Spinal cord (tissue), 10 donors: Measurements from ENCODE around the gene ABCC3. TPM values are rescaled to one million over a fixed set of nuclear protein-coding genes. Genes with fewer than 3 reads are reported as not detected.

Experiments used
- DNase-seq, 6 donors: peaks; one replicate each; pipeline versions ENCODE4 v3.0.0 to v3.0.0-alpha.2; 2013 to 2015; ENCODE audit warnings: low spot score in 6 of 6, low read depth in 4 of 6
- H3K27ac ChIP-seq: one replicate; pipeline ENCODE4 v1.5.1; 2013; ENCODE audit warnings: low read depth, low read length, control low read depth
- H3K27me3 ChIP-seq: one replicate; pipeline ENCODE4 v1.6.1; 2013; ENCODE audit warnings: low read length; ENCODE audit not compliant: control insufficient read depth, insufficient read depth
- H3K36me3 ChIP-seq: one replicate; pipeline ENCODE4 v1.6.1; 2013; ENCODE audit warnings: low read length; ENCODE audit not compliant: control insufficient read depth, insufficient read depth
- H3K4me1 ChIP-seq: one replicate; pipeline ENCODE4 v1.6.1; 2013; ENCODE audit warnings: low read length; ENCODE audit not compliant: control insufficient read depth, insufficient read depth
- H3K4me3 ChIP-seq: one replicate; pipeline ENCODE4 v1.5.1; 2013; ENCODE audit warnings: low read depth, low read length, control low read depth
- H3K9me3 ChIP-seq: one replicate; pipeline ENCODE4 v1.6.1; 2013; ENCODE audit warnings: low read length; ENCODE audit not compliant: control insufficient read depth, insufficient read depth
- WGBS: methylation state at CpG from one replicate; pipeline ENCODE4 v1.1.5; 2013; ENCODE audit warnings: missing lambda C conversion rate; ENCODE audit not compliant: insufficient coverage; 5-methylcytosine and 5-hydroxymethylcytosine counted together
- polyA plus RNA-seq, 2 donors: library from polyadenylated mRNA; unstranded; fragments of 120-200 nt; gene quantifications; one replicate each; pipeline ENCODE4 v1.2.1, GENCODE V29; 2013; ENCODE audit not compliant: insufficient read length in 2 of 2
- total RNA-seq, 2 donors: library from RNA; depleted of rRNA in 1 of 2; stranded (reverse); fragments of 120-200 nt in 1 of 2; fragments of >200 nt in 1 of 2; gene quantifications; one replicate each; pipeline versions ENCODE4 v1.2.3 to v1.2.4, GENCODE V29; 2013 to 2014
- donor health status: healthy.

The ABCC3 gene
- total and polyA plus RNA-seq, 4 donors = 0.17 to 1.2 (median 0.61) TPM

DNA sequence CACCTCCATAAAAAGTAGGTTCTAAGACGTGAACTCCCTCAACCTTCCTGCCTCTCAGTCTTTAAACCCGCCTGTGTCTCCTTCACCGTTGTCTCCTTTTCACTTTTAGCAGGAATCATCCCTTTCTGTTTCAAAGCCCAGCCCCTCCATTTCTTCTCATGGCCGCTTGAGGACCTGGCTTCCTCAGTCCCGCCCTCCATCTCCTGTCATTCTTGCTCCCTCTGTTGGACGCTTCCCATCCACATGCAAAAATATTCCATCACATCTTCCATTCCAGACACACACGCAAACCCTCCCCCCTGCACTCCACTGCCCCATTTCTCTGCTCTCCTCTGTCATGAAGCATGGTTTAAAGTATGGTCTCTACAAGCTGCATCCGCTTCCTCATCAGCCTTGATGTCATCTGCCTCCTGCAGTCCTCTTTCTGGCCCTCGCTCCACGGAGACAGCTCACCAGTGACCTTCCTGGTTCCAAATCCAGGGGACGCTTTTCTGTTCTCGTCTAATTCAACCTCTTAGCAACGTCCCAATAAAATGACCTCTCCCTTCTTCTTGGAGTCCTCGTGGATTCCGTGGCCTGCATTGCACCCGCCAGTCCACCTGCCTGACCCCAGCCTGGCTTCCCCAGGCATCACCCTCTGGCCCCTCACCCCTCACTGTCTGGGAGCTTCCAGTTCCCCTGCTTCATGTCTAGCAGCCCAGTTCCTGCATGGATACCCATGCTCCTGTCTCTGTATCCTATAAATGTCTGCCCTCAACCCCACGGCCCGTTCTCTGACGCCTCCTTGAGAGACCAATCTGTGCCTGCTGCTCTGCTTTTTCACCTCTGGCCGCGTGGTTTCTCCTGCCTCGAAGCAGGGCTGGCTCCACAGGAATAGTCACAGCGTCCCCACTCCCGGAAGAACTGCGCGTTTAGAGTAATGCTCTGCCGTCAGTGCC is 46.9 kb downstream of the ABCC3 start:
- Histone ChIP-seq H3K27ac (no peak overlapping the region), H3K4me1 (peaks cover 18% of the 10 kb centered on the region), H3K4me3 (no peak overlapping the region), H3K9me3 (no peaks in the 10 kb centered on the region), H3K36me3 (no peaks in the 10 kb centered on the region), H3K27me3 (no peaks in the 10 kb centered on the region)
- 55% methylated on average over 27 of the region's 27 CpGs for WGBS
- peak; percentile 40 to 95 (median 62) for DNase-seq

DNA sequence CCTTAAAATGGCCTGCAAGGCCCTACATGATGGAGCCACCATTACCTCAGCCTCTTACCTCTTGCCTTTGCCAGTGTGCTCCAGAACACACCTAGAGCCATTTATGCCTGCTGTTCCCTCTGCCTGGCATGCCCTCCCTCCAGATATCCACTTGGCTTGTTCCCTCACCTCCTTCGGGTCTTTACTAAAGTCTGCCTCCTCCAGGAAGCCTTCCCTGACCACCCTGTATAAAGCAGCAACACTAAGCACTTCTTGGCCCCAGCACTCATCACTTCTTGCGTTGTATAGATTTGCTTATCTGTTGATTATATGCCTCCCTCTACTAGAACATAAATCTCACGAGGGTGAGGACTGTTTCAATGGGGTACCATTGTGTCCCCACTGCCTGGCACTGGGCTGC is 47.8 kb downstream of the ABCC3 start:
- Histone ChIP-seq H3K4me3 (no peak overlapping the region), H3K36me3 (no peaks in the 10 kb centered on the region), H3K9me3 (no peaks in the 10 kb centered on the region), H3K4me1 (peaks cover 27% of the 10 kb centered on the region), H3K27me3 (no peaks in the 10 kb centered on the region), H3K27ac (no peak overlapping the region)
- WGBS = 100% methylated on average over 1 of the region's 3 CpGs
- no peak for DNase-seq

DNA sequence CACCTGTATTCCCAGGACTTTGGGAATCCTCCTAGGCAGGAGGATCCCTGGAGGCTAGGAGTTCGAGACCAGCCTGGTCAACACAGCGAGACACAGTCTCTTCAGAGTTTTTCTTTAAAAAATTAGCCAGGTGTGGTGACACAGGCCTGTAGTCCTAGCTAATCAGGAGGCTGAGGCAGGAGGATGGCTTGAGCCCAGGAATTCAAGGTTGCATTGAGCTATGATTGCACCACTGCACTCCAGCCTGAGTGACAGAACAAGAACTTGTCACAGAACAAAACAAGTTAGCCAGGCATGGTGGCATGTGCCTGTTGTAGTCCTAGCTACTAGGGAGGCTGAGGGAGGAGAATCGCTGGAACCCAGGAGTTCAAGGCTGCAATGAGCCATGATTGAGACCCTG is 48.3 kb downstream of the ABCC3 start:
- H3K4me3 ChIP-seq = no peak overlapping the region
- H3K4me1 ChIP-seq = peaks cover 30% of the 10 kb centered on the region
- DNase-seq = no peak
- no peak overlapping the region for H3K27ac ChIP-seq
- no peaks in the 10 kb centered on the region for H3K27me3 ChIP-seq
- H3K9me3 ChIP-seq = no peaks in the 10 kb centered on the region
- H3K36me3 ChIP-seq = no peaks in the 10 kb centered on the region
- WGBS = 100% methylated on average over 3 of the region's 3 CpGs

DNA sequence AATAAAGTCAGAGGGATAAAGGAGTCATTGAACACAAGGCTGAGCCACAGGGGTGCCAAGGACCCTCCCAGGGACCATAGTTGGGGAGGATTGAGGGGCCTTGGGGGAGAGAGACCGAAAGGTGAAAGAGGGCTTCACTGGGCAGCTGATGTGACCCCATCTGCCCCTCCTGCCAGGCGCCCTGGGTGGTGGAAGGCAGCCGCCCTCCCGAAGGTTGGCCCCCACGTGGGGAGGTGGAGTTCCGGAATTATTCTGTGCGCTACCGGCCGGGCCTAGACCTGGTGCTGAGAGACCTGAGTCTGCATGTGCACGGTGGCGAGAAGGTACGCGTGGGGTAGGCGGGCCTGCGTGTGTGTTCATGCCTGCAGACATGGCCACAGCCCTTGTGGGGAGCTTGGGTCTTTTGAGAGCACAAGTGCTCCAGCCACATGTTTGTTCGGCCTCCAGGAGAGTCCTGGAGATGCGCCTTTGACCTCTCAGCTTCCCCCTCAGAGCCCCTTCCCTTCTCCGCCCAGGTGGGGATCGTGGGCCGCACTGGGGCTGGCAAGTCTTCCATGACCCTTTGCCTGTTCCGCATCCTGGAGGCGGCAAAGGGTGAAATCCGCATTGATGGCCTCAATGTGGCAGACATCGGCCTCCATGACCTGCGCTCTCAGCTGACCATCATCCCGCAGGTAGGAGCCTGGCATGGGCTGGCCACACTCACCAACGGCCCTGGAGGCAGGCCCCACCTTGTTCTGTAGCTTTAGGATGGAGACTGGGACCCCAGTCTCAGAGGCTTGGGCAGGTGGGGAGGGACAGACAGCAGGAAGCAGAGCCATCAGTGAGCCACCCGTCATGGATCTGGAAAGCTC is 49.0 kb downstream of the ABCC3 start:
- WGBS = 89% methylated on average over 28 of the region's 28 CpGs
- Histone ChIP-seq H3K27me3 (no peaks in the 10 kb centered on the region), H3K4me3 (no peak overlapping the region), H3K27ac (no peak overlapping the region), H3K4me1 (peaks cover 30% of the 10 kb centered on the region), H3K36me3 (no peaks in the 10 kb centered on the region), H3K9me3 (no peaks in the 10 kb centered on the region)
- no peak for DNase-seq

DNA sequence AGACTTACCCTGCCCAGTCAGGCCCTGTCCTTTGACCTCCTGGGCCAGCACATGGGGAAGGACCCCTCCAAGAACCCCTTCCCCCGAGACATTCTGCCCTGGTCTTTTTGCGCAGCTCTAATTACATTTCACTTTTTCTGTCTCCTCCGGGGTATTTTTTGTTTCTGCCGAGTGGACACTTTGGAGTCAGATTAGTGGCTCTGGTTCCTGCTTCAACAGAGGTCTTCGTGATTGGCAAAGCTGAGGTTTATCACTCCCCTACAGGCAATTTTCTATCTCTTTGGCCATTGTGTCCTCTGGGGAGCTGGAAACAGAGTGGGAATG is 49.6 kb downstream of the ABCC3 start:
- no peaks in the 10 kb centered on the region for H3K36me3 ChIP-seq
- H3K27ac ChIP-seq = no peak overlapping the region
- WGBS = 93% methylated on average over 3 of the region's 5 CpGs
- H3K4me3 ChIP-seq = no peak overlapping the region
- H3K4me1 ChIP-seq = peaks cover 32% of the 10 kb centered on the region
- DNase-seq = no peak
- no peaks in the 10 kb centered on the region for H3K27me3 ChIP-seq
- no peaks in the 10 kb centered on the region for H3K9me3 ChIP-seq

DNA sequence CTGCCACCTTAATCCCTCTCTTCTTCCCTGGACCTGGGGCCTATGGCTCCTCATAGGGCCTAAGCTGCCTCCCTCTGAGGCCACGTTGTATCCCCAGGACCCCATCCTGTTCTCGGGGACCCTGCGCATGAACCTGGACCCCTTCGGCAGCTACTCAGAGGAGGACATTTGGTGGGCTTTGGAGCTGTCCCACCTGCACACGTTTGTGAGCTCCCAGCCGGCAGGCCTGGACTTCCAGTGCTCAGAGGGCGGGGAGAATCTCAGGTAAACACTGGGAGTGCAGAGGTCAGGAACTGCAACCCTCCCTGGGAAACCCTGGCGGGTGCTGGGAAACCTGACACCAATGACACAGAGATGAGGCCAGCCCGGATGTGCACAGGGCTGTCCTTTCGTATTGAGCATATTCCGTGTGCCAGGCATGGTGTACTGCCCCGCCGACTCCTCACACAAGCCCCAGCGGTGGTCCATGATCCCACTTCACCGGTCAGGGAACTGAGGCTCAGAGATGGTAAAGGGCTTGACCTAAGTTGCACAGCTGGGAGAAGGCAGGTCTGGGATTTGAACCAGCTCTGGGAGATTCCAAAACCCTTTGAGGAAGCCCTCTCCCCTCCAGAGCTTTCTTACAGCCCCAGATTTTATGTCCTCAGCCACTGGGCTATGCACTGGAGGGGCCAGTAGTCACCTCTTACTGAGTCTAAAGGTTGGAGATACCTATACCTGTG is 50.1 kb downstream of the ABCC3 start:
- peaks cover 37% of the 10 kb centered on the region for H3K4me1 ChIP-seq
- no peaks in the 10 kb centered on the region for H3K27me3 ChIP-seq
- H3K4me3 ChIP-seq = no peak overlapping the region
- H3K36me3 ChIP-seq = no peaks in the 10 kb centered on the region
- 75% methylated on average over 15 of the region's 15 CpGs for WGBS
- H3K9me3 ChIP-seq = no peaks in the 10 kb centered on the region
- no peak for DNase-seq
- no peak overlapping the region for H3K27ac ChIP-seq

DNA sequence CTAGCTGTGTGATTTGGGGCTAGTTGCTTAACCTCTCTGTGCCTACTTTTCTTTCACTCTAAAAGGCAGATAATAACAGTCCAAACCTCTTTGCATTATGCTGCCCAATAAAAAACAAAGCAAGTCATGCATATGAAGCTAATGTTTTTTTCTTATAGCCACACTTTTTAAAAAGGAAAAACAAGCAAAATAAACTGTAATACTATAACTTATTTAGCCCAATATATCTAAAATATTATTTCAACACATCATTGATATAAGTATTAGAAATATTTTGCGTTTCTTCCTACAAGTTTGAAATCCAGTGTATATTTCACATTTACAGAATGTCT is 50.6 kb downstream of the ABCC3 start:
- Histone ChIP-seq H3K27me3 (no peaks in the 10 kb centered on the region), H3K27ac (no peak overlapping the region), H3K36me3 (no peaks in the 10 kb centered on the region), H3K9me3 (no peaks in the 10 kb centered on the region), H3K4me3 (no peak overlapping the region), H3K4me1 (peaks cover 43% of the 10 kb centered on the region)
- WGBS = no CpG with 5 or more reads among the region's 1 CpG
- no peak for DNase-seq

DNA sequence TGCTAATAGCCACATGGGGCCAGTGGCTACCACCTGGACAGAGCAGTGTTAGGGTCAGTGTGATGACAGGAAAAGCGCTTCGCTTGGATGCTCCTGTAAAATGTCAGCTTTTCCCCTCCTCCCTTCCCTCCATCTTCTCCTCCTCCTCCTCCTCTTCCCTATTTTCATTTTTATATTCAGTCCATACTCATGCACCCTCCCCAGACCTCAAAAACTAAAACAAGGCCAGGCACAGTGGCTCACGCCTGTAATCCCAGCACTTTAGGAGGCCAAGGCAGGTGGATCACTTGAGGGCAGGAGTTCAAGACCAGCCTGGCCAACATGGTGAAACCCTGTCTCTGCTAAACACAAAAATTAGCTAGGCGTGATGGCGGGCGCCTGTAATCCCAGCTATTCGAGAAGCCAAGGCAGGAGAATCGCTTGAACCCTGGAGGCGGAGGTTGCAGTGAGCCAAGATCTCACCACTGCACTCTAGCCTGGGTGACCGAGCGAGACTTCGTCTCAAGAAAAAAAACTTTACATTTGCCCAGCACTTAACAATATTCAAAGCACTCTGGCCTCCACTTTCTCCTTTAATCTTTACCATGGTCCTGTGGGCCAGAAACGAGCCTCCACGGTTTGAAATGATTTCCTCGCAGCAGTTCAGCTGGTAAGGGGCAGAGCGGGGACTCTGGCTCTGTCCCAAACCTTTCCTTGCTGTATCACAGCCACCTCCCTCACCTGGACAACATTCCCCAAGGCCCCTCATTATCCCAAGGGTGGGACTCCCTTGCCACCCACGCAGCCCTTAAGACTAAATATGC is 51.2 kb downstream of the ABCC3 start:
- WGBS = 85% methylated on average over 15 of the region's 17 CpGs
- Histone ChIP-seq H3K4me1 (peaks cover 48% of the 10 kb centered on the region), H3K27me3 (no peaks in the 10 kb centered on the region), H3K27ac (no peak overlapping the region), H3K9me3 (no peaks in the 10 kb centered on the region), H3K36me3 (no peaks in the 10 kb centered on the region), H3K4me3 (no peak overlapping the region)
- no peak for DNase-seq
